ENCODE measurements around the gene MIEF1.

- no peak for TF ChIP-seq CTCF (IDR thresholded peaks at IDR 0.05 in 4 of 5, conservative IDR thresholded peaks at IDR 0.05 in 1 of 5)
- TF ChIP-seq POLR2A (IDR thresholded peaks at IDR 0.05) = no peak
Measured at GRCh38 chr22:39526736-39527171, 24.7 kb downstream of the MIEF1 start.

All from gastrocnemius medialis (tissue), 4 donors.